HepG2 (cell line): ENCODE data around the gene FKBP8. TPM values are rescaled to one million over a fixed set of nuclear protein-coding genes. Genes with fewer than 3 reads are reported as not detected.

Experiments
- CENPX ChIP-seq: sonication (generic); formaldehyde crosslinking; IDR thresholded peaks from 2 replicates; pipeline ENCODE4 v1.9.0; 2021; ENCODE audit warnings: mild to moderate bottlenecking, missing genetic modification reagents, moderate library complexity
- CHCHD3 ChIP-seq: sonication (generic); formaldehyde crosslinking; IDR thresholded peaks from 2 replicates; pipeline ENCODE4 v1.8.0; 2022; ENCODE audit warnings: mild to moderate bottlenecking, missing genetic modification reagents, moderate library complexity
- FOXM1 ChIP-seq: sonication (generic); formaldehyde crosslinking; IDR thresholded peaks from 2 replicates; pipeline ENCODE4 v1.5.0; 2020; ENCODE audit warnings: missing genetic modification reagents
- NFAT5 ChIP-seq: sonication (generic); formaldehyde crosslinking; IDR thresholded peaks from 2 replicates; pipeline ENCODE4 v1.4.0; 2020; ENCODE audit warnings: missing genetic modification reagents
- THAP9 ChIP-seq: sonication (generic); formaldehyde crosslinking; IDR thresholded peaks from 2 replicates; pipeline ENCODE4; 2020; ENCODE audit warnings: missing genetic modification reagents, mild to moderate bottlenecking, borderline replicate concordance
- UBTF ChIP-seq: sonication (generic); formaldehyde crosslinking; IDR thresholded peaks from 2 replicates; pipeline ENCODE4 v1.4.0; 2020; ENCODE audit warnings: mild to moderate bottlenecking, missing genetic modification reagents
- ZNF264 ChIP-seq: sonication (generic); formaldehyde crosslinking; IDR thresholded peaks from 2 replicates; pipeline ENCODE4 v1.4.0; 2020; ENCODE audit warnings: missing genetic modification reagents
- ZNF44 ChIP-seq: sonication (generic); formaldehyde crosslinking; IDR thresholded peaks from 2 replicates; pipeline ENCODE4 v1.5.1; 2020; ENCODE audit warnings: mild to moderate bottlenecking, missing genetic modification reagents
- ZNF776 ChIP-seq: sonication (generic); formaldehyde crosslinking; IDR thresholded peaks from 2 replicates; pipeline ENCODE4 v1.4.0; 2020; ENCODE audit warnings: mild to moderate bottlenecking, missing genetic modification reagents
- polyA plus RNA-seq, 8 experiments: library from polyadenylated mRNA; depleted of rRNA in 3 of 8; stranded (reverse) in 7 of 8; unstranded in 1 of 8; fragments of >200 nt; fragmentation: Illumina TruSeq in 4 of 8; extraction: Trizol in 4 of 8; gene quantifications; 2 replicates each; pipeline versions ENCODE4 v1.2.1 to v1.2.3, GENCODE V29; 2011 to 2016; ENCODE audit warnings: low read depth in 4 of 8, missing spikeins in 1 of 8, mixed read lengths in 1 of 8; ENCODE audit not compliant: insufficient read depth in 1 of 8
- total RNA-seq, 5 experiments: library from RNA; depleted of rRNA; stranded (reverse); fragments of >200 nt; fragmentation: Illumina TruSeq; extraction: Trizol; gene quantifications; 2 replicates each; pipeline ENCODE4 v1.2.3, GENCODE V29; 2016; ENCODE audit warnings: low read depth in 1 of 5
- TF ChIP-seq, protein P1 (sequence below): sonication (generic); formaldehyde crosslinking; conservative IDR thresholded peaks from 2 replicates; pipeline ENCODE4 v1.8.0; 2022; ENCODE audit warnings: mild to moderate bottlenecking, moderate library complexity, missing genetic modification reagents
- TF ChIP-seq, protein P2 (sequence below): IDR thresholded peaks from 2 replicates; pipeline ENCODE4 v1.4.0; 2020; ENCODE audit warnings: mild to moderate bottlenecking, missing genetic modification reagents

FKBP8 gene
- total and polyA plus RNA-seq, 2 of the 13 experiments (the other 11 are each of a cell fraction or from before 2014, with no cell fraction given) = 81.7 to 93.9 TPM

DNA sequence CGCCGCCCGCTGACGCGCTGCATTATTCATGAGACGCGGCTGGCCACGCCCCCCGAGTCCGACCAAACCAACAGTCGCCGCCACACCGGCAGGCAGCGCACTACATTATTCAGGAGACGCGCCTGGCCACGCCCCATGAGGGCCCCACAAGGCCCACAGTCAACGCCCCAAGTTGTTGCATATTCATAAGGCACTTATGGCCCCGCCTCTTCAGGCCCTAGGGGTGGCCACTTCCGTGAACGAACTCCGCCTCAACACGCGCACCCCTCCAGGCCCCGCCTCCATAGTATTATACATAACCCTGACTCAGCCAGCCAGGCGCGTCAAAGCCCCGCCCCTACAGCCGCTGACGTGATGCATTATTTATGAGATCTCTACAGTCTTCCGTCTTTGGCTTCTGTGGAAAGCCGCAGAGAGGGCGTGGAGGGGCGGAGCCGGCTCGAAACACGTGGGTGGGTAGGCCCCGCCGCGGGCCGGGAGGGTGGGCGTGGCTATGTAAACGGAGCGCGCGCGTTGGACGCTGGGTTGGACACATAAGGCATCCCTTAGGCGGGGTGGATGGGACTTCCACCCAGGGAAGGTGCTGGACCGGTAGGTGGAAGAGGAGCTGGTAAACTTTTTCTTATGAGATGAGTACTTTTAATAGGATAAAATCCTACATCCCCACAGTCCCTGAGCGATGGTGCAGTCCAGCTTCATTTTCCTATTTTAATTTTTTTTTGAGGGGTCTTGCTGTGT is 21.1 kb downstream of the FKBP8 start (continued):
- TF ChIP-seq THAP9 (CRISPR knock-in tag) = no peak
- no peak for TF ChIP-seq ZNF776
- no peak for TF ChIP-seq NFAT5
- TF ChIP-seq CHCHD3 (CRISPR knock-in tag) = no peak
- no peak for TF ChIP-seq CENPX
- TF ChIP-seq, protein P1, sequence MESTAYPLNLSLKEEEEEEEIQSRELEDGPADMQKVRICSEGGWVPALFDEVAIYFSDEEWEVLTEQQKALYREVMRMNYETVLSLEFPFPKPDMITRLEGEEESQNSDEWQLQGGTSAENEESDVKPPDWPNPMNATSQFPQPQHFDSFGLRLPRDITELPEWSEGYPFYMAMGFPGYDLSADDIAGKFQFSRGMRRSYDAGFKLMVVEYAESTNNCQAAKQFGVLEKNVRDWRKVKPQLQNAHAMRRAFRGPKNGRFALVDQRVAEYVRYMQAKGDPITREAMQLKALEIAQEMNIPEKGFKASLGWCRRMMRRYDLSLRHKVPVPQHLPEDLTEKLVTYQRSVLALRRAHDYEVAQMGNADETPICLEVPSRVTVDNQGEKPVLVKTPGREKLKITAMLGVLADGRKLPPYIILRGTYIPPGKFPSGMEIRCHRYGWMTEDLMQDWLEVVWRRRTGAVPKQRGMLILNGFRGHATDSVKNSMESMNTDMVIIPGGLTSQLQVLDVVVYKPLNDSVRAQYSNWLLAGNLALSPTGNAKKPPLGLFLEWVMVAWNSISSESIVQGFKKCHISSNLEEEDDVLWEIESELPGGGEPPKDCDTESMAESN = peak; percentile 76
- no peak for TF ChIP-seq UBTF
- TF ChIP-seq, protein P2, sequence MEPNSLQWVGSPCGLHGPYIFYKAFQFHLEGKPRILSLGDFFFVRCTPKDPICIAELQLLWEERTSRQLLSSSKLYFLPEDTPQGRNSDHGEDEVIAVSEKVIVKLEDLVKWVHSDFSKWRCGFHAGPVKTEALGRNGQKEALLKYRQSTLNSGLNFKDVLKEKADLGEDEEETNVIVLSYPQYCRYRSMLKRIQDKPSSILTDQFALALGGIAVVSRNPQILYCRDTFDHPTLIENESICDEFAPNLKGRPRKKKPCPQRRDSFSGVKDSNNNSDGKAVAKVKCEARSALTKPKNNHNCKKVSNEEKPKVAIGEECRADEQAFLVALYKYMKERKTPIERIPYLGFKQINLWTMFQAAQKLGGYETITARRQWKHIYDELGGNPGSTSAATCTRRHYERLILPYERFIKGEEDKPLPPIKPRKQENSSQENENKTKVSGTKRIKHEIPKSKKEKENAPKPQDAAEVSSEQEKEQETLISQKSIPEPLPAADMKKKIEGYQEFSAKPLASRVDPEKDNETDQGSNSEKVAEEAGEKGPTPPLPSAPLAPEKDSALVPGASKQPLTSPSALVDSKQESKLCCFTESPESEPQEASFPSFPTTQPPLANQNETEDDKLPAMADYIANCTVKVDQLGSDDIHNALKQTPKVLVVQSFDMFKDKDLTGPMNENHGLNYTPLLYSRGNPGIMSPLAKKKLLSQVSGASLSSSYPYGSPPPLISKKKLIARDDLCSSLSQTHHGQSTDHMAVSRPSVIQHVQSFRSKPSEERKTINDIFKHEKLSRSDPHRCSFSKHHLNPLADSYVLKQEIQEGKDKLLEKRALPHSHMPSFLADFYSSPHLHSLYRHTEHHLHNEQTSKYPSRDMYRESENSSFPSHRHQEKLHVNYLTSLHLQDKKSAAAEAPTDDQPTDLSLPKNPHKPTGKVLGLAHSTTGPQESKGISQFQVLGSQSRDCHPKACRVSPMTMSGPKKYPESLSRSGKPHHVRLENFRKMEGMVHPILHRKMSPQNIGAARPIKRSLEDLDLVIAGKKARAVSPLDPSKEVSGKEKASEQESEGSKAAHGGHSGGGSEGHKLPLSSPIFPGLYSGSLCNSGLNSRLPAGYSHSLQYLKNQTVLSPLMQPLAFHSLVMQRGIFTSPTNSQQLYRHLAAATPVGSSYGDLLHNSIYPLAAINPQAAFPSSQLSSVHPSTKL (CRISPR knock-in tag) = no peak
- TF ChIP-seq FOXM1 (CRISPR knock-in tag) = no peak
- TF ChIP-seq ZNF44 (CRISPR knock-in tag) = no peak
- no peak for TF ChIP-seq ZNF264 (CRISPR knock-in tag)
